ENCODE results near the gene SLC6A13. TPM values are rescaled to one million over a fixed set of nuclear protein-coding genes. Genes with fewer than 3 reads are reported as not detected.
"Not testable (repeated sequence)": the region's sequence is repeated elsewhere in the genome, so short reads cannot be mapped to it uniquely, and the experiment has no call there.

The SLC6A13 gene
- total and polyA plus RNA-seq, 8 donors, result not detected

DNA sequence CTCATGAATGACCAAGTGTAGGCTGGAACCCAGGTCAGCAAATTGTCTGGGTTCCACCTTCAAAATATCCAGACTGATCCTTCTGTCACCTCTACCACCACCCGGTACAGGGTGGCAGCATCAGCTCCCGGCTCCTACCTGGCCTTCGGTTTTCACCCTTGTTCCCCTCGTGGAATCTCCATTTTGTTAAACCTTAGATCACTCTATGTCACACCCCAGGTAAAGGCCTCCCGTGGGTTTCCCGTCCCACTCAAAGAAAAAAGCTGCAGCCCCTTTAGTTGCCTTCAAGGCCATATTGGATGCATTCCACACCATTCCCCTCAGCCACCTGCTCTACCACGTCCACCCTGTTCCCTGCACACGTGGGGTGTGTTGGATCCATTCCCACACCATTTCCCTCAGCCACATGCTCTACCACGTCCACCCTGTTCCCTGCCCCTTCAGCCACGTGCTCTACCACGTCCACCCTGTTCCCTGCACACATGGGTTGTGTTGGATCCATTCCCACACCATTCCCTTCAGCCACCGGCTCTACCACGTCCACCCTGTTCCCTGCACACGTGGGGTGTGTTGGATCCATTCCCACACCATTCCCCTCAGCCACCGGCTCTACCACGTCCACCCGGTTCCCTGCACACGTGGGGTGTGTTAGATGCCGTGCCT, 23.8 kb downstream of the SLC6A13 start:
- intact Hi-C loops (cut with DNase I; ENCODE audit: low total_unique reads), result no loop called here
- TF ChIP-seq EP300 (IDR thresholded peaks at IDR 0.05) (no peak), POLR2AphosphoS5 (IDR thresholded peaks at IDR 0.05) (no peak)
- peaks cover 0 to 23% (median 0%) of the 10 kb centered on the region in 3 donors for H3K27me3 ChIP-seq
- peaks cover 7 to 30% (median 25%) of the 10 kb centered on the region in 4 donors for H3K9me3 ChIP-seq
- H3K4me3 ChIP-seq, result no peak overlapping the region
- no peak overlapping the region for H3K27ac ChIP-seq
- DNase-seq, result no peak
- H3K4me1 ChIP-seq, result no peaks in the 10 kb centered on the region
- no peaks in the 10 kb centered on the region for H3K36me3 ChIP-seq
- WGBS, 5 donors, result 70 to 87% (median 78%) methylated on average over 18 to 19 of the region's 19 CpGs

- Histone ChIP-seq H3K27ac (no peak overlapping the region), H3K36me3 (no peaks in the 10 kb centered on the region), H3K9me3 (peaks cover 7 to 30% (median 25%) of the 10 kb centered on the region in 4 donors), H3K27me3 (peaks cover 0 to 30% (median 3%) of the 10 kb centered on the region in 3 donors), H3K4me1 (no peaks in the 10 kb centered on the region), H3K4me3 (no peak overlapping the region)
- intact Hi-C loops (cut with DNase I; ENCODE audit: low total_unique reads), result no loop called here
- DNase-seq, result no peak
- TF ChIP-seq POLR2AphosphoS5 (IDR thresholded peaks at IDR 0.05), result no peak
- TF ChIP-seq, protein P1, sequence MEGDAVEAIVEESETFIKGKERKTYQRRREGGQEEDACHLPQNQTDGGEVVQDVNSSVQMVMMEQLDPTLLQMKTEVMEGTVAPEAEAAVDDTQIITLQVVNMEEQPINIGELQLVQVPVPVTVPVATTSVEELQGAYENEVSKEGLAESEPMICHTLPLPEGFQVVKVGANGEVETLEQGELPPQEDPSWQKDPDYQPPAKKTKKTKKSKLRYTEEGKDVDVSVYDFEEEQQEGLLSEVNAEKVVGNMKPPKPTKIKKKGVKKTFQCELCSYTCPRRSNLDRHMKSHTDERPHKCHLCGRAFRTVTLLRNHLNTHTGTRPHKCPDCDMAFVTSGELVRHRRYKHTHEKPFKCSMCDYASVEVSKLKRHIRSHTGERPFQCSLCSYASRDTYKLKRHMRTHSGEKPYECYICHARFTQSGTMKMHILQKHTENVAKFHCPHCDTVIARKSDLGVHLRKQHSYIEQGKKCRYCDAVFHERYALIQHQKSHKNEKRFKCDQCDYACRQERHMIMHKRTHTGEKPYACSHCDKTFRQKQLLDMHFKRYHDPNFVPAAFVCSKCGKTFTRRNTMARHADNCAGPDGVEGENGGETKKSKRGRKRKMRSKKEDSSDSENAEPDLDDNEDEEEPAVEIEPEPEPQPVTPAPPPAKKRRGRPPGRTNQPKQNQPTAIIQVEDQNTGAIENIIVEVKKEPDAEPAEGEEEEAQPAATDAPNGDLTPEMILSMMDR (IDR thresholded peaks at IDR 0.05), result no peak
- TF ChIP-seq POLR2A (IDR thresholded peaks at IDR 0.05), result no peak
- TF ChIP-seq EP300 (IDR thresholded peaks at IDR 0.05), result no peak
- 87 to 93% (median 88%) methylated on average over 9 of the region's 9 CpGs for WGBS, 5 donors
Observed at GRCh38 chr12:238116-238515, 24.5 kb downstream of the SLC6A13 start.

GRCh38 chr12:237026-237815, 25.4 kb downstream of the SLC6A13 start:
- Histone ChIP-seq H3K4me1 (no peaks in the 10 kb centered on the region), H3K27me3 (peaks cover 0 to 38% (median 4%) of the 10 kb centered on the region in 3 donors), H3K27ac (no peak overlapping the region), H3K36me3 (no peaks in the 10 kb centered on the region), H3K9me3 (peaks cover 7 to 30% (median 25%) of the 10 kb centered on the region in 4 donors), H3K4me3 (no peak overlapping the region)
- WGBS, 5 donors, result 70 to 77% (median 73%) methylated on average over 9 to 13 of the region's 13 CpGs
- no peak for TF ChIP-seq POLR2A (IDR thresholded peaks at IDR 0.05)
- no peak for TF ChIP-seq EP300 (IDR thresholded peaks at IDR 0.05)
- TF ChIP-seq, protein P1 (IDR thresholded peaks at IDR 0.05), result no peak
- no peak for TF ChIP-seq POLR2AphosphoS5 (IDR thresholded peaks at IDR 0.05)
- intact Hi-C loops (cut with DNase I; ENCODE audit: low total_unique reads), result no loop called here
- DNase-seq, result peak in 1 of 2 donors; percentile 38

- Histone ChIP-seq H3K27ac (no peak overlapping the region), H3K9me3 (peaks cover 7 to 30% (median 25%) of the 10 kb centered on the region in 4 donors), H3K4me1 (no peaks in the 10 kb centered on the region), H3K36me3 (no peaks in the 10 kb centered on the region), H3K27me3 (peaks cover 0 to 37% (median 4%) of the 10 kb centered on the region in 3 donors), H3K4me3 (no peak overlapping the region)
- 74 to 81% (median 76%) methylated on average over 3 of the region's 3 CpGs for WGBS, 5 donors
- intact Hi-C loops (cut with DNase I; ENCODE audit: low total_unique reads), result no loop called here
- TF ChIP-seq POLR2A (IDR thresholded peaks at IDR 0.05), result no peak
- no peak for DNase-seq
Observed at GRCh38 chr12:236445-236844, 26.2 kb downstream of the SLC6A13 start.

DNA sequence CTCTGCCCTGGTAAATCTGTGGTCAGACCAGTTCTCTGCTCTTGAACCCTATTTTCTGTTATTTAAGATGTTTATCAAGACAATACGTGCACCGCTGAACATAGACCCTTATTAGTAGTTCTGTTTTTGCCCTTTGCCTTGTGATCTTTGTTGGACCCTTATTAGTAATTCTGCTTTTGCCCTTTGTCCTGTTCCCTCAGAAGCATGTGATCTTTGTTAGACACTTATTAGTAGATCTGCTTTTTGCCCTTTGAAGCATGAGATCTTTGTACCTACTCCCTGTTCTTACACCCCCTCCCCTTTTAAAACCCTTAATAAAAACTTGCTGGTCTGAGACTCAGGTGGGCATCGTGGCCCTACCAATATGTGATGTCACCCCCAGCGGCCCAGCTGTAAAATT, 26.7 kb downstream of the SLC6A13 start:
- 87 to 90% (median 88%) methylated on average over 4 of the region's 4 CpGs for WGBS, 5 donors

More for the DNA sequence above, 26.7 kb downstream of the SLC6A13 start:
- DNase-seq; H3K27ac ChIP-seq; H3K4me1 ChIP-seq; H3K4me3 ChIP-seq; intact Hi-C loops (cut with DNase I; ENCODE audit: low total_unique reads); H3K36me3 ChIP-seq: not testable (repeated sequence)
- Histone ChIP-seq H3K9me3 (peaks cover 7 to 30% (median 25%) of the 10 kb centered on the region in 4 donors), H3K27me3 (peaks cover 0 to 33% (median 4%) of the 10 kb centered on the region in 3 donors)
